HUES64 (cell line): Measurements from ENCODE around the gene KCNE1. TPM values are rescaled to one million over a fixed set of nuclear protein-coding genes. Genes with fewer than 3 reads are reported as not detected.
"Not testable (repeated sequence)": the region's sequence is repeated elsewhere in the genome, so short reads cannot be mapped to it uniquely, and the experiment has no call there.

Experiments
- H3K27ac ChIP-seq: 2 replicates; pipeline ENCODE4 v1.7.0; 2013; ENCODE audit warnings: low read depth, low read length, inconsistent platforms
- H3K27me3 ChIP-seq: 2 replicates; pipeline ENCODE4 v1.6.1; 2013; ENCODE audit warnings: mild to moderate bottlenecking, low read length; ENCODE audit not compliant: insufficient read depth
- H3K36me3 ChIP-seq: 2 replicates; pipeline ENCODE4 v1.6.1; 2013; ENCODE audit warnings: mild to moderate bottlenecking, low read length; ENCODE audit not compliant: insufficient read depth
- H3K4me1 ChIP-seq: 2 replicates; pipeline ENCODE4 v1.6.1; 2013; ENCODE audit warnings: mild to moderate bottlenecking, low read length, moderate library complexity; ENCODE audit not compliant: insufficient read depth
- H3K4me3 ChIP-seq: 2 replicates; pipeline ENCODE4 v1.5.1; 2013; ENCODE audit warnings: mild to moderate bottlenecking, low read length, moderate library complexity
- H3K9ac ChIP-seq: 2 replicates; pipeline ENCODE4 v1.6.1; 2013; ENCODE audit warnings: mild to moderate bottlenecking, low read depth, low read length
- H3K9me3 ChIP-seq: 2 replicates; pipeline ENCODE4 v1.6.1; 2013; ENCODE audit warnings: low read depth, low read length; ENCODE audit not compliant: insufficient read depth
- WGBS: fragments of 150-250, 120-280 bp; methylation state at CpG from one replicate; pipeline ENCODE4 v1.1.7; 2013; ENCODE audit warnings: missing lambda C conversion rate; 5-methylcytosine and 5-hydroxymethylcytosine counted together
- polyA plus RNA-seq, 2 experiments: library from polyadenylated mRNA; stranded (reverse); fragments of 50-300 nt; gene quantifications; one replicate each; pipeline ENCODE4 v1.2.3, GENCODE V29; 2013

Gene KCNE1
- polyA plus RNA-seq (2013, experiment 1 of 2), result 0.30 TPM
- not detected for polyA plus RNA-seq (2013, experiment 2 of 2)

GRCh38 chr21:34511787-34512455 is at the start of gene KCNE1:
Gene KCNE1, minus strand, starts transcription at chr21:34512210. Its CDS starts 62,576 bp downstream, at chr21:34449634.
- Histone ChIP-seq H3K27me3 (no peaks in the 10 kb centered on the region), H3K9ac (no peak within 1 kb of the TSS), H3K4me1 (no peaks in the 10 kb centered on the region), H3K9me3 (no peaks in the 10 kb centered on the region), H3K27ac (no peak within 1 kb of the TSS), H3K36me3 (no peaks in the 10 kb centered on the region), H3K4me3 (no peak within 1 kb of the TSS)
- 95% methylated on average over 13 of the region's 14 CpGs for WGBS

GRCh38 chr21:34561806-34562205 is 49.8 kb upstream of the KCNE1 start:
- no peak overlapping the region for H3K4me3 ChIP-seq
- H3K9me3 ChIP-seq, result no peaks in the 10 kb centered on the region
- H3K36me3 ChIP-seq, result no peaks in the 10 kb centered on the region
- H3K9ac ChIP-seq, result no peak overlapping the region
- no peak overlapping the region for H3K27ac ChIP-seq
- H3K4me1 ChIP-seq, result peaks cover 5% of the 10 kb centered on the region; the same call in 1 of the 2 replicates
- H3K27me3 ChIP-seq, result no peaks in the 10 kb centered on the region
- WGBS, result 93% methylated on average over 7 of the region's 7 CpGs

- no CpG with 5 or more reads among the region's 1 CpG for WGBS
- H3K27ac ChIP-seq, result no peak overlapping the region
- no peaks in the 10 kb centered on the region for H3K27me3 ChIP-seq
- no peaks in the 10 kb centered on the region for H3K36me3 ChIP-seq
- peaks cover 5% of the 10 kb centered on the region; the same call in 1 of the 2 replicates for H3K4me1 ChIP-seq
- H3K9ac ChIP-seq, result no peak overlapping the region
- H3K9me3 ChIP-seq, result no peaks in the 10 kb centered on the region
- no peak overlapping the region for H3K4me3 ChIP-seq
These were observed 48.6 kb upstream of the KCNE1 start for GRCh38 chr21:34560609-34561008.

GRCh38 chr21:34560021-34560420 is 48.0 kb upstream of the KCNE1 start:
- Histone ChIP-seq H3K9ac (no peak overlapping the region), H3K4me3 (no peak overlapping the region), H3K27me3 (no peaks in the 10 kb centered on the region), H3K36me3 (no peaks in the 10 kb centered on the region), H3K9me3 (peaks cover 3% of the 10 kb centered on the region; the same call in 1 of the 2 replicates), H3K27ac (no peak overlapping the region), H3K4me1 (peaks cover 5% of the 10 kb centered on the region; the same call in 1 of the 2 replicates)
- 91% methylated on average over 4 of the region's 5 CpGs for WGBS

GRCh38 chr21:34559089-34559631 is 47.1 kb upstream of the KCNE1 start:
- Histone ChIP-seq H3K27me3 (no peaks in the 10 kb centered on the region), H3K9ac (no peak overlapping the region), H3K4me1 (peaks cover 5% of the 10 kb centered on the region; the same call in 1 of the 2 replicates), H3K27ac (no peak overlapping the region), H3K4me3 (no peak overlapping the region), H3K9me3 (peaks cover 9% of the 10 kb centered on the region; the same call in 1 of the 2 replicates), H3K36me3 (no peaks in the 10 kb centered on the region)
- 81% methylated on average over 6 of the region's 6 CpGs for WGBS

GRCh38 chr21:34558166-34558565 is 46.2 kb upstream of the KCNE1 start:
- Histone ChIP-seq H3K9me3 (peaks cover 10% of the 10 kb centered on the region; the same call in 1 of the 2 replicates), H3K9ac (no peak overlapping the region), H3K36me3 (no peaks in the 10 kb centered on the region), H3K4me1 (peaks cover 5% of the 10 kb centered on the region; the same call in 1 of the 2 replicates), H3K27me3 (no peaks in the 10 kb centered on the region), H3K27ac (no peak overlapping the region), H3K4me3 (no peak overlapping the region)
- 85% methylated on average over 5 of the region's 5 CpGs for WGBS

GRCh38 chr21:34557261-34557660 is 45.3 kb upstream of the KCNE1 start:
- Histone ChIP-seq H3K9ac (no peak overlapping the region), H3K4me1 (peaks cover 12% of the 10 kb centered on the region; the same call in 1 of the 2 replicates), H3K27me3 (no peaks in the 10 kb centered on the region), H3K36me3 (no peaks in the 10 kb centered on the region), H3K27ac (no peak overlapping the region), H3K4me3 (no peak overlapping the region), H3K9me3 (peaks cover 10% of the 10 kb centered on the region; the same call in 1 of the 2 replicates)
- WGBS, result 93% methylated on average over 4 of the region's 5 CpGs

- 88% methylated on average over 2 of the region's 2 CpGs for WGBS
- peaks cover 11% of the 10 kb centered on the region; the same call in 1 of the 2 replicates for H3K4me1 ChIP-seq
These were observed 42.7 kb upstream of the KCNE1 start for GRCh38 chr21:34554670-34555069.

GRCh38 chr21:34554227-34554626 is 42.2 kb upstream of the KCNE1 start:
- peaks cover 10% of the 10 kb centered on the region; the same call in 1 of the 2 replicates for H3K9me3 ChIP-seq
- H3K4me3 ChIP-seq, result no peak overlapping the region
- peaks cover 7% of the 10 kb centered on the region; the same call in 1 of the 2 replicates for H3K4me1 ChIP-seq
- no peak overlapping the region for H3K27ac ChIP-seq
- H3K9ac ChIP-seq, result no peak overlapping the region
- no peaks in the 10 kb centered on the region for H3K27me3 ChIP-seq
- no peaks in the 10 kb centered on the region for H3K36me3 ChIP-seq
- 96% methylated on average over 3 of the region's 4 CpGs for WGBS

More at GRCh38 chr21:34554670-34555069, 42.7 kb upstream of the KCNE1 start:
- H3K27ac ChIP-seq, H3K27me3 ChIP-seq, H3K36me3 ChIP-seq, H3K4me3 ChIP-seq, H3K9ac ChIP-seq: not testable (repeated sequence)
- H3K9me3 ChIP-seq, result peaks cover 10% of the 10 kb centered on the region; the same call in 1 of the 2 replicates

GRCh38 chr21:34553151-34553952 is 41.3 kb upstream of the KCNE1 start:
- 77% methylated on average over 8 of the region's 9 CpGs for WGBS
- H3K9ac ChIP-seq, result no peak overlapping the region
- H3K27me3 ChIP-seq, result no peaks in the 10 kb centered on the region
- peaks cover 10% of the 10 kb centered on the region; the same call in 1 of the 2 replicates for H3K9me3 ChIP-seq
- no peak overlapping the region for H3K4me3 ChIP-seq
- H3K36me3 ChIP-seq, result no peaks in the 10 kb centered on the region
- no peak overlapping the region for H3K27ac ChIP-seq
- peaks cover 7% of the 10 kb centered on the region; the same call in 1 of the 2 replicates for H3K4me1 ChIP-seq
